Measurements from ENCODE around the gene MGAT5B.

Gene MGAT5B

GRCh38 chr17:76929148-76929547 is 60.9 kb downstream of the MGAT5B start:
- DNase-seq: no peak

GRCh38 chr17:76929601-76930000 is 61.4 kb downstream of the MGAT5B start:
- no peak for DNase-seq

- DNase-seq: no peak
Observed at GRCh38 chr17:76930107-76930506, 61.9 kb downstream of the MGAT5B start.

GRCh38 chr17:76932402-76933333 is 64.5 kb downstream of the MGAT5B start:
- no peak for DNase-seq

GRCh38 chr17:76934561-76935320 is 66.5 kb downstream of the MGAT5B start:
- DNase-seq: no peak

GRCh38 chr17:76935331-76935730 is 67.1 kb downstream of the MGAT5B start:
- DNase-seq: no peak

GRCh38 chr17:76937238-76937637 is 69.0 kb downstream of the MGAT5B start:
- DNase-seq: no peak

GRCh38 chr17:76938009-76938408 is 69.8 kb downstream of the MGAT5B start:
- DNase-seq: no peak

GRCh38 chr17:76940295-76940694 is 72.1 kb downstream of the MGAT5B start:
- DNase-seq: no peak

- DNase-seq: no peak
Observed at GRCh38 chr17:76940738-76941350, 72.6 kb downstream of the MGAT5B start.

- no peak for DNase-seq
Observed at GRCh38 chr17:76943202-76943601, 75.0 kb downstream of the MGAT5B start.

GRCh38 chr17:76943781-76944213 is 75.6 kb downstream of the MGAT5B start:
- no peak for DNase-seq

- no peak for DNase-seq
Observed at GRCh38 chr17:76944477-76944876, 76.3 kb downstream of the MGAT5B start.

GRCh38 chr17:76946111-76946771 is 78.0 kb downstream of the MGAT5B start:
- DNase-seq: no peak

GRCh38 chr17:76946772-76947135 is 78.5 kb downstream of the MGAT5B start:
- DNase-seq: no peak

- no peak for DNase-seq
Observed at GRCh38 chr17:76947309-76947708, 79.1 kb downstream of the MGAT5B start.

- DNase-seq: no peak
Observed at GRCh38 chr17:76947771-76948170, 79.6 kb downstream of the MGAT5B start.

GRCh38 chr17:76948301-76948700 is 80.1 kb downstream of the MGAT5B start:
- no peak for DNase-seq

- no peak for DNase-seq
Observed at GRCh38 chr17:76948726-76949342, 80.6 kb downstream of the MGAT5B start.

- DNase-seq: no peak
Observed at GRCh38 chr17:76949913-76950695, 81.9 kb downstream of the MGAT5B start.

GRCh38 chr17:76951375-76951905 is 83.2 kb downstream of the MGAT5B start:
- no peak for DNase-seq

Data from inflammatory macrophage (primary cell).